IPS-18c (cell line): ENCODE results near the gene ZMIZ2.
"Not testable (repeated sequence)": the region's sequence is repeated elsewhere in the genome, so short reads cannot be mapped to it uniquely, and the experiment has no call there.

Source experiments
- H3K4me3 ChIP-seq: 2 replicates; pipeline ENCODE4 v1.7.0; 2013; ENCODE audit warnings: low read depth, mild to moderate bottlenecking, low read length, moderate library complexity; ENCODE audit not compliant: insufficient read depth
- H3K9me3 ChIP-seq: one replicate; pipeline ENCODE4 v1.6.1; 2013; ENCODE audit warnings: mild to moderate bottlenecking, low read length, moderate library complexity; ENCODE audit not compliant: control insufficient read depth, insufficient read depth

The ZMIZ2 gene

DNA sequence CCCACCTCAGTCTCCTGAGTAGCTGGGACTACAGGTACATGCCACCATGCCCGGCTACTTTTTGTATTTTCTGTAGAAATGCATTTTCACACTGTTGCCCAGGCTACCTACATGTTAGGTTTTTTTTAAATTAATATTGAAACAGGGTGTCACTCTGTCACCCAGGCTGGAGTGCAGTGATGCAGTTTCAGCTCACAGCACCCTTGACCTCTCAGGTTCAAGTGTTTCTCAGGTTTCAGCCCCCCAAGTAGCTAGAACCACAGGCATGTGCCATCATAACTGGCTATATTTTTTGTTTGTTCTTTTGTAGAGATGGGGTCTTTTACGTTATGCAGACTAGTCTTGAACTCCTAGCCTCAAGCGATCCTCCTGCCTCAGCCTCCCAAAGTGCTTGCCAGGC is 32.4 kb upstream of the ZMIZ2 start:
- H3K9me3 ChIP-seq = peaks cover 2% of the 10 kb centered on the region
- H3K4me3 ChIP-seq = no peak overlapping the region

DNA sequence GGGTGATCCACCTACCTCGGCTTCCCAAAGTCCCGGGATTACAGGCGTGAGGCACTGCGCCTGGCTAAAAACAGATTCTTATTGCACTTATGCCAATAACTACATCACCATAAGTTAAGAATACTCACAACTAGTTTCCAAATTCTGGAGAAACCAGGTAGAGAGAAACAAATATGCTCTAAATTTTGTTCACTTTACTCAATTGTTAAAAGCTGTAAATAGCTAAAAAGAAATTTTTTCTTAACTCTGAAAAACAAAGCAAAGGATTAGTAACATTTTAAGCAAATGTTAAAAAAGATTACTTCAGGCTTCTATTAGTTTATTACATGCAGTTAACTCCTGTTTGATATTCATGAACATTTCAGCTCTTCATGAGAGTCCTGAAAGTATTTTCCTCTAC is 28.3 kb upstream of the ZMIZ2 start:
- Histone ChIP-seq H3K4me3 (no peak overlapping the region), H3K9me3 (peaks cover 2% of the 10 kb centered on the region)

DNA sequence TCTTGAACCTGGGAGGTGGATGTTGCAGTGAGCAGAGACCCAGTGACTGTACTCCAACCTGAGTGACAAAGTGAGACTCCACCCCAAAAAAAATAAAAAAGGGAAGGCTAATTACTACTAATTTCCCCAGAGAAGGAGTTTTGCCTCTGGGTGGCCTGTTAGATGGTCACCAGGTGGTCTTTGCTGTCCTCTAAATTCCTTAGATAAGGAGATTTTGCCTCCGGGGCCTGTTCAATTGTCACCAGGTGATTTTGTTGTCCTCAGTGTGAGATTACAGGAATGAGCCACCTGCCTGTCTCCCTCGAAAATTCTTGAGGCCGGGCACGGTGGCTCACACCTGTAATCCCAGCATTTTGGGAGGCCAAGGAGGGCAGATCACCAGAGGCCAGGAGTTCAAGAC is 24.4 kb upstream of the ZMIZ2 start:
- Histone ChIP-seq H3K4me3 (no peak overlapping the region), H3K9me3 (peaks cover 2% of the 10 kb centered on the region)

DNA sequence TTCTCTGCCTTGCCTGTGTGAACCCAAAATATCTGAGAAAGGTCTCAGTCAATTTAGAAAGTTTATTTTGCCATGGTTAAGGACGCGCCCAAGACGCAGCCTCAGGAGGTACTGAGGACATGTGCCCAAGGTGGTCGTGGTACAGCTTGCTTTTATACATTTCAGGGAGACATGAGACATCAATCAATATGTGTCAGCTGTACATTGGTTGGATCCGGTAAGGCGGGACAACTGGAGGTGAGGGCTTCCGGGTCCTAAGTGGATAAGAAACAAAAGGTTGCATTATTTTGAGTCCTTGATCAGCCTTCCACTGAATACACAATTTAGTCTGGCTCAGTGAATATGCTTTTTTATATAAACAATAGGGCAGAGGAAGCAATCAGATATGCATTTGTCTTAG is 22.4 kb upstream of the ZMIZ2 start:
- H3K4me3 ChIP-seq, H3K9me3 ChIP-seq: not testable (repeated sequence)

DNA sequence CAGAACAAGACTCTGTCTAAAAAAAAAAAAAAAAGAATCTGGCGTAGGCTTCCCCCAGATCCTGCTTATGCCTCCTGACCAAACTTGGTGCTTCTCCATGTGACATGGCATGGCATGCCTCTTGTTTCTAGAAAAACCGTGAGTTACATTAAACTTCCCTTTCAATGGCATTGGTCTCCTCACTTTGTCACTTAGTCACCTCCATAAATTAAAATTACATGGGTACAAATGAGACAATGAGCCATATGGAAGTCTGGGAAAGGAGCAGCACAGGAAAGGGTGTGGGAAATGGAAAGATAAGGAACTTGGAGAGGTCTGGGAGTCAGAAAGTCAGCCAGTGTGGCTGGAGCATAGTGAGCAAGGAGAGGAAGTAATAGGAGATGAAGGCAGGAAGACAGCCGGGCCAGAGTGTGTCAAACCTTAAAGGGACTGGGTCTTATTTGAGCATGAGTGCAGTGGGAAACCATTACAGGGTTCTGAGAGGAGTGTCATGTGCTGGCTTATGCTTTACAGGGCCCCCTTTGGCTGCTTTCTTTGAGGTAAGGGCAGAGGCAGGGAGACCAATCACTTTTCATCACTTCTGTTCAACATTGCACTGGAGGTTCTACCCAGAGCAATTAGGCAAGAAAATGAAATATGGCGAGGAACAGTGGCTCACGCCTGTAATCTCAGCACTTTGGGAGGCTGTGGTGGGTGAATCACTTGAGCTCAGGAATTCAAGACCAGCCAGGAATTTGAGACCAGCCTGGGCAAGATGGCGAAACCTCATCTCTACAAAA is 21.3 kb upstream of the ZMIZ2 start:
- no peak overlapping the region for H3K4me3 ChIP-seq
- H3K9me3 ChIP-seq = no peaks in the 10 kb centered on the region

DNA sequence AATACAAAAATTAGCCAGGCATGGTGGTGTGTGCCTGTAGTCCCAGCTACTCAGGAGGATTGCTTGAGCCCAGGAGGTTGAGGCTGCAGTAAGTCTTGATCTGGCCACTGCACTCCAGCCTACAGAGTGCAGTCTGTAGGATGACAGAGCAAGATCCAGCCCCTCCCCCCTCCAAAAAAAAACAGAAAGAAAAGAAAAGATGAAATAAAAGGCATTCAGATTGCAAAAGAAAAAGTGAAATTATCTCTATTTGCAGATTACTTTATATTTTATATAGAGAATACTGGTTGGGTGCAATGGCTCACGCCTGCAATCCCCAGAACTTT is 20.7 kb upstream of the ZMIZ2 start:
- no peak overlapping the region for H3K4me3 ChIP-seq
- H3K9me3 ChIP-seq = no peaks in the 10 kb centered on the region

DNA sequence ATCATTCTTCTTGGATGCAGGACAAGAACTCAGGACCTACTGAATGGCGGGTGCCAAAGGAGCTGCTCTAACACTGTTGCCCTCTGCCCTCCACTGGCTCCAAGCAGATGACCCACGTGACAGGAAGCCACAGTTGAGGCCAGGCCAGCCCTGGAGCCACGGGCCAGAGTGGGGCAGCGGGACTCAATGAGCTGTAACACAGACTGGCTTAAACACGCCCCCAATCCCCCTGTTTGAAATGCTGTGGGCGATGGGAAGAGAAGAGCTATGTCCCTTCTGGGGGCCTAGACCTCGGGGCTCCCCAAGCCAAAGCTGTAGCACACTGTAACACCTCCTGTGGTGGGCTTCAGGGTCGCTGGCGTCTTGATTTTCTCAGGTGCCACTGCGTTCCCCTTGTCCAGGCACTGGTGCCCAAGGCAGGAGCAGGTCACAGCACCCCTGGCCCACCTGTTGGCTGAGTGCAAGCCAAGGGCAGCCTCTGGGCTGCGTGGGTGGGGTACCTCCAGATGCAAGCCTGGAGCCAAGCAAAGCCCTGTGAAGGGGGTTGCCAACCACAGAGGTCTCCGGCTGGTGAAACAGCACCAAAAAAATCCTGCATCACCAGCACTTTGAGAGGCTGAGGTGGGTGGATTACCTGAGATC is 18.6 kb upstream of the ZMIZ2 start:
- Histone ChIP-seq H3K9me3 (no peaks in the 10 kb centered on the region), H3K4me3 (no peak overlapping the region)

DNA sequence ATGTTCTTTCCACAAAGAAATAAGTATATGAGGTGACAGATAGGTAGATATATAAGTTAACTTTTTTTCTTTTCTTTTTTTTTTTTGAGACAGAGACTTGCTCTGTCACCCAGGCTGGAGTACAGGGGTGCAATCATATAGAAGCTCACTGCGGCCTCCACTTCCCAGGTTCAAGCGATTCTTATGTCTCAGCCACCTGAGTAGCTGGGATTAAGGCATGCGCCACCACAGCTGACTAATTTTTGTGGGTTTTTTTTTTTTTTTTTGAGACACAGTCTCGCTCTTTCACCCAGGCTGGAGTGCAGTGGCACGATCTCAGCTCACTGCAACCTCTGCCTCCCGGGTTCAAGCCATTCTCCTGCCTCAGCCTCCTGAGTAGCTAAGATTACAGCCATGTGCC is 15.7 kb upstream of the ZMIZ2 start:
- H3K9me3 ChIP-seq, H3K4me3 ChIP-seq: not testable (repeated sequence)

DNA sequence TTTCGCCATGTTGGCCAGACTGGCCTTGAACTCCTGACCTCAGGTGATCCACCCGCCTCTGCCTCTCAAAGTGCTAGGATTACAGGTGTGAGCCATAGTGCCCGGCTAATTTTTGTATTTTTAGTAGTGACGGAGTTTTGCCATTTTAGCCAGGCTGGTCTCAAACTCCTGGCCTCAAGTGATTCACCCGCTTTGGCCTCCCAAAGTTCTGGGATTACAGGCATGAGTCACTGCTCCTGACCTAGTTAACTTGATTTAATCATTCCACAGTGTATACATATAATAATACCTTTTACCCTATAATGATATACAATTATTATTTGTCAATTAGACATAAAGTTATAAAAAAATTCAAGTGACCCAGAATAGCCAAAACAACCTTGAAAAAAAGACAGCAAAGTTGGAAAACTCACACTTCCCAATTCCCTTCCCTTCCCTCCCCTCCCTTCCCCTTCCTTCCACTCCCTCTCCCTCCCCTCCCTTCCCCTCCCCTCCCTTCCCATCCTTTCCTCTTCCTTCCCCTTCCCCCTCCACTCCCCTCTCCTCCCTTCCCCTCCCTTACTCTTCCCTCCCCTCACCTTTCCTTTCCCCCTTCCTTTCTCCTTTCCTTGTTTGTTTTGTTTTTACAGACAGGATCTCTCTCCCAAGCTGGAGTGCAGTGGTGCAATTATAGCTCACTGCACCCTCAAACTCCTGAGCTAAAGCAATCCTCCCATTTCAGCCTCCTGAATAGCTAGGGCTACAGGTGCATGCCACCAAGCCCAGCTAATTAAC is 14.8 kb upstream of the ZMIZ2 start:
- Histone ChIP-seq H3K9me3 (no peaks in the 10 kb centered on the region), H3K4me3 (no peak overlapping the region)

DNA sequence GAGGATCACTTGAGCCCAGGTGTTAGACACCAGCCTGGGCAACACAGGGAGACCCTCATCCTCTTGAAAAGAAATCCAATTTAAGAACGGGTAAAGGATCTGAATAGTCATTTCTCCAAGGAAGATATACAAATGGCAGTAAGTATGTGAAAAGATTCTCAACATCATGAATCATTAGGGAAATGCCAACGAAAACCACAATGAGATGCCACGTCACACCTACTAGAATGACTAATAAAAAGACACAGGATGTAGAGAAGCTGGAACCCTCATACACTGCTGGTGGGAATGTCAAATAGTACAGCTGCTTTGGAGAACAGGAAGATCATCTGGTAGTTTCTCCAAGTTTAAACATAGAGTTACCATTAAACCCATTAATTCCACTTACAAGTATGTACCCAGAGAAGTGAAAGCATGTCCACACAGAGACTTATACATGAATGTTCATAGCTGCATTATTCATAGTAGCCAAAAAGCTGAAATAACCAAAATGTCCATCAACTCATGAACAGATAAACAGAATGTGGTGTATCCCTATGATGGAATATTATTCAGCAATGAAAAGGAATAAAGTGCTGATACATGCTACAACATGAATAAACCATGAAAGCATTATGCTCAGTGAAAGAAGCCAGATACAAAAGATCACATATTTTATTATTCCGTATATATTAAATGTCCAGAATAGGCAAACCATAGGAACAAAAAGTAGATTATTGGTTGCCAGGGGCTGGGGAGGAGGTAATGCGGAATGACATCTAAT is 13.1 kb upstream of the ZMIZ2 start:
- no peak overlapping the region for H3K4me3 ChIP-seq
- no peaks in the 10 kb centered on the region for H3K9me3 ChIP-seq

DNA sequence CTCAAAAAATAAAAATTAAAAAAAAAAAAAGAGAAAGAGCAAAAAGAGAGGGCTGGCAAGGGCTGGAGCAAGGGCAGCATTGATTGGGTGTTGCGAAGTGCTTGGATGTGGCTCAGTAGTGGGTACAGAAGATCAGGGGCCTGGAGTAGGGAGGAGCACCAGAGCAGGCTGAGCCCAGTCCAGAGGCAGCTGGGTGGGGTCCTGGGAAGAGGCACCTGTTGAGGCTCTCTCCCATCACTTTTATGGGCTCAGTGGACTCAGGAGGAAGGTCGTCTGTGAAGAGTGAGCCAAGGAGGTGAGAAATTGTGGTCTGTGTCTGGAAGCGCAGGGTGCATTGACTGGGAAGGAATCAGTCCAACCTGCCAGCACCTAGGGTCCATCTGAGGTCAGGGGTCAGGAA is 11.8 kb upstream of the ZMIZ2 start:
- no peak overlapping the region for H3K4me3 ChIP-seq
- H3K9me3 ChIP-seq = no peaks in the 10 kb centered on the region

DNA sequence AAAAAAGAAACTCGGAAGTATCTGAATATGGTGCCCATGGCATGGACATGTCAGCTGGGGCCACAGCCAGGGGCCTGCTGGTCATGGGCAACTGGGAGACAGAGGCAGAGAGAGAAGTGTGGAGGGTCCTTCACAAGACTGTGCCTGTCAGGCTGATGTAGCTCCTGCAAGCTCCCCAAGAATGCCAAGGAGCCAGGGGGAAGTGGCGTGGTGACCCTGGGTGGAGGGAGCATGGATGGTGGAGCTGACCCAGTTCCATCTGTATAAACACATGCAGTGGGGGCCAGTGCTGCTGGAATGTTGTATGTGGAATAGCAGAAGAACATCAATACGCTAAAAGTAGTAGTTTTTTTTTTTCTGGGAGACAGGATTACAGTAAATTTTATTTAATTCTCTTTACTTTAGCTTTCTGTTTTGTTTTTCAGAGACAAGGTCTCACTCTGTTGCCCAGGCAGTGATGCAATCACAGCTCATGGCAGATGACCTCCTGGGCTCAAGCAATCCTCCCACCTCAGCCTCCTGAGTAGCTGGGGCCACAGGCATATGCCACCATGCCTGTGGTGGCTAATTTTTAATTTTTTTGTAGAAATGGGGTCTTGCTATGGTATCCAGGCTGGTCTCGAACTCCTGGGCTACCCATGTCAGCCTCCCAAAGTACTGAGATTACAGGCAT is 10.5 kb upstream of the ZMIZ2 start:
- H3K4me3 ChIP-seq = no peak overlapping the region
- no peaks in the 10 kb centered on the region for H3K9me3 ChIP-seq

DNA sequence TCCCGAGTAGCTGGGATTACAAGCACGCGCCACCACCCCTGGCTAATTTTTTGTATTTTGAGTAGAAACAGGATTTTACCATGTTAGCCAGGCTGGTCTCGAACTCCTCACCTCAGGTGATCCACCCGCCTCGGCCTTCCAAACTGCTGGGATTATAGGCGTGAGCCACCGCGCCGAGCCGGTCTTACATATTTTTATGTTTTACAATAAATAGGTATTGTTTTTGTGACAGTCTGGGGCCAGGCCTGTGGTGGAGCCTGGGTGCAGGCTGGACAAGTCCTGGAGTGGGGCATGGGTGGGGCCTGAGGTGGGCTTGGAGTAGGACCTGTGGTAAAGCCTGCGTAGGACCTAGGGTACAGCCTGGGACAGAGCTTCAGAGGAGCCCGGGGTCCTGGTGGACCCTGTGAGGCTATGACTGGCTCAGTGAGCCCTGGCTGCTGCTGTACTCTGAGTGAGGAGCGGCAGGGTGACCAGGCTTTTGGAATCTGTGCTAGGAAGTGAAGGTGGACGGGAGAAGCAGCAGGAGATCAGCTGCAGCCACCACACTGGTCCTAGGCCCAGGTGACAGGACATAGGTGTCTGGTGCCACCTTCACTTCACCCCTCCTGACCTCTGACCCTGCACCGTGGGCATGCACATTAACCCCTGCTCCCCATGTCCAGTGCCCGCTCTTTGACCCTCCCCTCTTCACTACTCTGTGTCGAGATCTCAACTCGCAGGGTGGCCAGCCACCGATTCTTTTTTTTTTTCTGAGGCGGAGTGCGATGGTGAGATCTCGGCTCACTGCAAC is 9.6 kb upstream of the ZMIZ2 start:
- H3K4me3 ChIP-seq = no peak overlapping the region
- H3K9me3 ChIP-seq = peaks cover 2% of the 10 kb centered on the region

DNA sequence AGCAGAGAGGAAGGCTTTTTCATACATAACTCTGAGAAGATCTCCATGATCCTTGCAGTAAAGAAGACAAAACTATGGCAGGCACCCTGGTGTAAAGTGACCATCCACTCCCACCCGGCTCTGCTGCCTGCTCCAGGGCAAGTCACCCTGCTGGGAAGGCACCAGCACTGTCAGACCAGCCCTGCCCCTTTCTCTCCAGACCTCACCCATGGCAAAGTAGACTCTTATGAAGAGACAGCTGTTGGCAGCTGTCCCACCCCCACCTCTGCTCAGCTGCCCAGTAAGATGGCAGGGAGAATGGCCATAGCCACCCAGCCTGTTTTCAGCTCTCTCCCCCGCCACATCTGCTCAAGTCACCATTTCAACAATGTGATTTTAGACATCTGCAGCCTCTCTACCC is 8.6 kb upstream of the ZMIZ2 start:
- Histone ChIP-seq H3K9me3 (peaks cover 2% of the 10 kb centered on the region), H3K4me3 (no peak overlapping the region)

DNA sequence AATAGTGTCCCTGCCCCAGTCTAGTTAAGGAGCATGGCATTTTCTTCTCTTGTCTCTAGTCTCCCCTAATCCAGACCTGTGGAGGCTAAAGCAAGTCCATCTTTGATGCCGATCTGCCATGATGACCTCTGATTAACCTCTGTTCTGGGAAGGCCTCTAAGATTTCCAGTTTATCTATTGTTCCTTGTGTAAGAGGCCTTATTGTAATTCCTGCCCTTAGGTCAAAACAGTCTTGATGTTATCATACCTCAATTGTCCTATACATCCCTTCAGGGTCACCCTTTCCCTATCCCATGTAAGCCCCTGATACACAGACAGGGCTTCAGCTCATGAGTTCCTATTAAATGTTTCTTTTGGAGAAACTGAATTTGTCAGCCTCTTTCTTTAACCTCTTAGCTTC is 4.9 kb upstream of the ZMIZ2 start:
- Histone ChIP-seq H3K4me3 (no peak overlapping the region), H3K9me3 (peaks cover 2% of the 10 kb centered on the region)

DNA sequence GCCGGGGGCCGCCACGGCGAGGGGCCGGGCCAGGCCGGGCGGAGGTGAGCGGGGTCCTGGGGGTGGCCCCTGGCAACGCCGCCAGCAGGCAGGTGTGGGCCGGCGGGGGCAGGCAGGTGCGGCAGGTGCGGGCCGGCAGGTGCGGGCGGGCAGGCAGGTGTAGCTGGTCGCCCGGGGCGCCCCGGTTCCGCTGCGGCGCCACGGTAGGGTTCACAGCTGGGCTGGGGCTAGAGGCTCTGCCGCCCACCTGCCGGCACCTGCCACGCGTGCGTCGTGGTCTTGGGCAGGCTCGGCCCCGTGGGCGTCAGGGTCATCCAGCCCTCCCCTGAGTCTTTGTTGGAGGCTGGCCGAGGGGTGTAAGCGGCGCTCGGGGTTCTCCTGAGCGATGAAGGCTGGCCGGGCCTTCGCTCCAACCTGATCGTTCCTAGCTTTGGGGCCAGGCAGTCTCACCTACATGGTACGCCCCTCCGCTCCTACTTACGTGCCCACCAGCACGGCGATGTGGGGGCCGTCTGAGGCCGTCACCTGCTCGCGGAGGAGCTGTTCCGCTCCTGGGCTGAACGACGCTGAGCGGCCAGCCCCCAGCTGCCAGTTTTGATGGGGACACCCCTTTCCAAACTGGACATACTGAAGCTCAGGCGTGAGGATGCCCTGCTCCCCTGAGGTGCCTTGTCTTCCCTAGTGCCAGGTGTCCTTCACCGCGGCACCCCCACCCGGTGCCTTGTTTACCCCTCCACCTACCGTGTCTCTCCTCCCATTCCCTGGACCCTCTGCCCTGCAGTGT is 493 bp downstream of the ZMIZ2 start:
- no peaks in the 10 kb centered on the region for H3K9me3 ChIP-seq
- peak overlapping the region; percentile 88 for H3K4me3 ChIP-seq
